GM20431 (cell line): ENCODE results near the gene HOTAIR.

Experiments used
- in situ Hi-C: fragments of 300-500 bp; cut with MseI, MboI; formaldehyde crosslinking; loops from one replicate; pipeline ENCODE4 v1.15.0; 2020; ENCODE audit warnings: low sequenced_read_pairs; ENCODE audit not compliant: unreplicated experiment

The HOTAIR gene

GRCh38 chr12:53938326-53939140 lies 36.2 kb downstream of the HOTAIR start, which contains the start of gene HOXC13:
Gene HOXC13, plus strand, starts transcription at chr12:53938831. Its CDS starts 76 bp downstream, at chr12:53938907.
- in situ Hi-C loops: no loop called here

DNA sequence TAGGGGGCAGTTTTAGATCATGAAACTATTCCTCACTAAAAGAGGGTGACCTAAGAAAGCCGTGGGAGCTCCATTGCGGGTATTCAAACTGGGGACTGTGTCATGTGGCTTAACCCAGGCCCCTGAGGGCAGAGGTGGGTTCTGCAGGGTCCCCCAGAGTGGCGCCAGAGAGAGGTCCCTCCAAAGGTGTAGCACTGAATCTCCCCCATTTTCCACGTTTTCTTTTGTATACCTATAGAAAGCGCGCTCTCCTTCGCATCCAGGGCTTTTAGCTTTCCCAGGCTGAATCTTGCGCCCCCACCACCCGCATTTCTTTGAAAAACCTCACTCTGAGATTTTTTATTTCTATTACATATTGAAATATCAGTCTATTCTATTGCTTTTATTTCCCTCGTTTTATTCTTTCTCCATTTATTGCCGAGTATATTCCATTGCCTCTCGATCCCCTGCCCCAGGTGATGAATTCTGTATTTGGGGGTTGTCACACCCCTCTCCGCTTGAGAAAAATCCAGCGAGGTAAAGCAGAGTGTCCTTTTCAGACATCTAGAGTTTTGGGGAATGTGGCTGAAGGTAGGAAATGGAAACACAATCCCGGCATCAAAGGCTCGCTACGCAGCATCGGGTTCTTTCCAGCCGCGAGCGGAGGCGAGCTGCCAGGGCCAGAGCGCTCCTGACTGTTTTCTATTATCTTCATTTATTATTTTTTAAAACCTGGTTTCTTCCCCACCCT lies 37.0 kb downstream of the HOTAIR start:
- in situ Hi-C loops: no loop called here

GRCh38 chr12:53937099-53937498 lies 37.7 kb downstream of the HOTAIR start:
- in situ Hi-C loops: no loop called here

GRCh38 chr12:53935383-53936341 lies 39.1 kb downstream of the HOTAIR start:
- in situ Hi-C loops: no loop called here

- in situ Hi-C loops: no loop called here
Measured at GRCh38 chr12:53932915-53933314, 41.8 kb downstream of the HOTAIR start.

- in situ Hi-C loops: no loop called here
Measured at GRCh38 chr12:53931844-53932581, 42.7 kb downstream of the HOTAIR start.

- in situ Hi-C loops: no loop called here
Measured at GRCh38 chr12:53930591-53931255, 44.0 kb downstream of the HOTAIR start.

DNA sequence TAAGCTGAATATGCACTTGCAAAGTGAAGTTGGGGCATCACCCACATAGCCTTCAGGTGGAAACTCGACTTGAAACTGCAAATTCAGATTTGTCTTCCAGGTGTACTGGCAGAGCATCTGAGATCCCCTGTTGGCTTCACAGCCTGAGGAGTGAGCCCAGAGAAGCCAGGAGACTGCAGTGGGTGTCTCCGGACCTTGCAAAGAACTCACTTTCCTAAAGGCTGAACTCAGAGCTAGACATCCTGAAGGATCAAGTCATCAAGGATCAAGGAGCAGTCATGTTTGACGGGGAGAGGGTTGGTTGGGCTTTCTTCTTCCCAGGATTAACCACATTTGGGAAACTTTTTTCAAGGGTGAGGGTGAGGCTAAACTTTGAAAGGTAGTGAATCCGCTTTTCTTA lies 45.2 kb downstream of the HOTAIR start:
- in situ Hi-C loops: no loop called here

GRCh38 chr12:53928054-53928835 lies 46.5 kb downstream of the HOTAIR start:
- in situ Hi-C loops: no loop called here

DNA sequence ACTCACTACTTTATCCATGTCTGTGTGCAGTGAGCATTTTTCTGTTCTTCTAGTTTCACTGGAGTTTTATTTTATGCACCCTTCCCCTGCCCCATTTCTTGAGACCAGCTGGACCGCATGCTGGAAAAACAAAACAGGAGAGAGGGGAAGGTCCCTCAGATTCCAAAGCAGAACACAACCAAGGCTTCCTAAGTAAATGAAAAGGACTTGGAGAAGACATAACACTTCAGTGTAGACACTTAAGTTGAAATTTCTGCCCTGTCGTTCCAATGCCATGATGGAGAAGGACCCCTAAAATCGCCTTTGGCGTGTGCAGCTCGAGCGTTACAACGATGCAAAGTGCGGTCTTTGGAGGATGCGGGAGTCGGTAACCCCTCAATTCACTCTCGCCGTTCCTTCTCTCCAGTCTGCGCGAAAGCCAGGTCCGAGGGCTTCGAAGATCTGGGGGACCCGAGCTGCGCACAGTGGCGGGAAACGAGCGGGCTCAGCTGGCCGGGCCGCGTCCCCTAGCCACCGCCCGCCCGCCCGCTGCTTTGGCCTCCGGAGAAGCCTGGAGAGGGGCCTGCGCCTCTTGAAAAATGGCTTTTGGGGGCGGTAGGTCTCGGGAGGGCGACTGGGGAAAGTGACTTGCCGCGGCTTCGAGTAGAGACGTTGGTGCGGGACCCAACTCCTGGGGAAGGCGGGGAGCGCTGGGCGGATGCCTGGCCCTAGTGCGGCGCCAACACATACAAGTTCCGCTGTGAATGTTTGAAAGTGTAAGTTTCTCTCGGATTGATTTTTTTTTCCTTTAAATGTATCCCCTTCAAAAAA lies 47.3 kb downstream of the HOTAIR start:
- in situ Hi-C loops: no loop called here

GRCh38 chr12:53924521-53925405 lies 50.0 kb downstream of the HOTAIR start:
- in situ Hi-C loops: no loop called here

DNA sequence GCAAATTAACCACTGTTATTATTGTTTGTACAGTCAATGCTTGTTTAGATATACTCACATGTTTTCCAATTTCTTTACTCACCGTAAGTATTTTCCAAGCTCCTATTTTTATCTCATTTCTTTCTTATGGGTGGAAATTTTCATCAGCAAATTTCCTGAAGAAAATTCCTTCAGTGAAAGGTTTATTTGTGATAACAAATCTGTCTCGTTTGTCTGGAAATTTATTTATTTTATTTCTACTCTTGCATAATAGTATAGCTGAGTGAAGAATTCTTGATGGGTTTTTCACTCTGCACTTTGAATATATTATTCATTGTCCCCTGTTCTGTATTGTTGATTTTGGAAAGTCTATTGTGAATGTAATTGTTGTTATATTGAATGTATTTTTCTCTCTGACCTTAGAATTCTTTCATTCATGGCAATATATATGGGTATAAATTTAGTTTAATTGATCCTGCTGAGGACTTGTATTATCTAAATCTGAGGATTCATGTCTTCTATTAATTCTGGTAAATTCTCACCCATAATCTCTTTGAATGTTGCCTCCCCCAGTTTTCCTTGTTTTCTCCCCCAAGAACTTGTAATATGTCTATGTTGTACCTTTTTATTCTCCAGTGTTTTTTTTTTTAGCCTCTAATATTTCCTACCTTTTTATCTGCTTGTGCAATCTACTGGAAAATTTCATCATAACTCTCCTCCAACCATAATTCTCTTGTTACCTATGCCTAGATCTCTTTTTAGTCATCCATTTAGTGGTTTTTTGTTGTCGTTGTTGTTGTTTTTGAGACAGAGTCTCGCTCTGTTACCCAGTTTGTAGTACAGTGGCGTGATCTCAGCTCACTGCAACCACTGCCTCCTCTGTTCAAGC lies 57.7 kb downstream of the HOTAIR start:
- in situ Hi-C loops: no loop called here
